Calu3 (cell line): ENCODE measurements around the gene CSMD2. TPM values are rescaled to one million over a fixed set of nuclear protein-coding genes. Genes with fewer than 3 reads are reported as not detected.

Experiments
- BruUV-seq: library from RNA; stranded (reverse); fragments of 400-500 nt; replicated peaks from 2 replicates; lab custom pipeline; 2021; lab: Mats Ljungman, UMichigan
- CTCF ChIA-PET: fragments of 300-600 bp; sonication (Branson Sonifier 250); formaldehyde crosslinking; loops from one replicate; lab custom pipeline; 2022; ENCODE audit warnings: antibody characterized with exemption; lab: Charles Lee
- DNase-seq: peaks from one replicate; pipeline ENCODE4 v3.0.0; 2022
- H3K27ac Mint-ChIP-seq: one replicate; pipeline ENCODE4 v1.8.0; 2022; ENCODE audit warnings: mixed read lengths; ENCODE audit not compliant: unreplicated experiment
- H3K27me3 Mint-ChIP-seq: one replicate; pipeline ENCODE4 v1.8.0; 2022; ENCODE audit warnings: mixed read lengths; ENCODE audit not compliant: unreplicated experiment
- H3K36me3 Mint-ChIP-seq: one replicate; pipeline ENCODE4 v1.8.0; 2022; ENCODE audit warnings: mild to moderate bottlenecking, moderate library complexity, mixed read lengths; ENCODE audit not compliant: insufficient read depth, unreplicated experiment
- H3K4me1 Mint-ChIP-seq: one replicate; pipeline ENCODE4 v1.8.0; 2022; ENCODE audit warnings: mild to moderate bottlenecking, low read depth, mixed read lengths; ENCODE audit not compliant: unreplicated experiment
- H3K4me3 Mint-ChIP-seq: one replicate; pipeline ENCODE4 v1.8.0; 2022; ENCODE audit warnings: mild to moderate bottlenecking, low read depth, moderate library complexity, mixed read lengths; ENCODE audit not compliant: unreplicated experiment
- H3K9me3 Mint-ChIP-seq: one replicate; pipeline ENCODE4 v1.8.0; 2022; ENCODE audit warnings: low read depth, mixed read lengths; ENCODE audit not compliant: unreplicated experiment
- CTCF ChIP-seq: fragments of 200-600 bp; IDR thresholded peaks from one replicate; pipeline ENCODE4 v1.8.0; 2022; ENCODE audit warnings: antibody characterized with exemption; ENCODE audit not compliant: unreplicated experiment
- intact Hi-C: fragments of 100-400 bp; cut with micrococcal nuclease; formaldehyde crosslinking; loops from one replicate; pipeline ENCODE4 v1.10.0; 2022; ENCODE audit not compliant: unreplicated experiment
- total RNA-seq: library from RNA; stranded (reverse); gene quantifications from 2 replicates; pipeline ENCODE4 v1.2.3, GENCODE V29; 2022

Gene CSMD2
- total RNA-seq, 1 experiment from 2014 or later: not detected

- no peak for TF ChIP-seq CTCF
- CTCF ChIA-PET: no interaction called here
- H3K27ac Mint-ChIP-seq: no peak overlapping the region
- H3K4me3 Mint-ChIP-seq: no peak overlapping the region
- BruUV-seq: no TSS peak
- H3K36me3 Mint-ChIP-seq: no peaks in the 10 kb centered on the region
- H3K4me1 Mint-ChIP-seq: peaks cover 6% of the 10 kb centered on the region
- DNase-seq: no peak
- H3K27me3 Mint-ChIP-seq: peaks cover 65% of the 10 kb centered on the region
- peaks cover 2% of the 10 kb centered on the region for H3K9me3 Mint-ChIP-seq
- intact Hi-C loops: no loop called here
Measured at GRCh38 chr1:33583567-33583966, 581.5 kb downstream of the CSMD2 start.

GRCh38 chr1:33578557-33579448, 586.2 kb downstream of the CSMD2 start:
- no peaks in the 10 kb centered on the region for H3K36me3 Mint-ChIP-seq
- peaks cover 62% of the 10 kb centered on the region for H3K27me3 Mint-ChIP-seq
- no peak for TF ChIP-seq CTCF
- CTCF ChIA-PET: no interaction called here
- no TSS peak for BruUV-seq
- no peak for DNase-seq
- H3K9me3 Mint-ChIP-seq: no peaks in the 10 kb centered on the region
- intact Hi-C loops: no loop called here
- H3K4me1 Mint-ChIP-seq: no peaks in the 10 kb centered on the region
- H3K27ac Mint-ChIP-seq: no peak overlapping the region
- H3K4me3 Mint-ChIP-seq: no peak overlapping the region

- no peak for DNase-seq
- Mint-ChIP-seq H3K4me3 (no peak overlapping the region), H3K27ac (no peak overlapping the region), H3K4me1 (no peaks in the 10 kb centered on the region), H3K36me3 (no peaks in the 10 kb centered on the region), H3K27me3 (peaks cover 62% of the 10 kb centered on the region), H3K9me3 (no peaks in the 10 kb centered on the region)
- intact Hi-C loops: no loop called here
- no TSS peak for BruUV-seq
- no peak for TF ChIP-seq CTCF
- CTCF ChIA-PET: interaction anchor here (0.6 kb wide), 1 partner anchor 12 kb away, joined by 3 read pairs; no protein-coding TSS in a partner anchor
Measured at GRCh38 chr1:33577663-33578062, 587.4 kb downstream of the CSMD2 start.

GRCh38 chr1:33576821-33577599, 588.0 kb downstream of the CSMD2 start:
- CTCF ChIA-PET: no interaction called here
- Mint-ChIP-seq H3K4me3 (no peak overlapping the region), H3K27me3 (peaks cover 61% of the 10 kb centered on the region)

More at GRCh38 chr1:33576821-33577599, 588.0 kb downstream of the CSMD2 start:
- TF ChIP-seq CTCF: no peak
- Mint-ChIP-seq H3K27ac (no peak overlapping the region), H3K9me3 (no peaks in the 10 kb centered on the region), H3K4me1 (no peaks in the 10 kb centered on the region), H3K36me3 (no peaks in the 10 kb centered on the region)
- DNase-seq: no peak
- BruUV-seq: no TSS peak
- intact Hi-C loops: no loop called here
